K562 (cell line): ENCODE measurements around the gene NMS. TPM values are rescaled to one million over a fixed set of nuclear protein-coding genes. Genes with fewer than 3 reads are reported as not detected.

Experiments used
- ATAC-seq: fragments of 200-7000 bp; cut with Tn5 transposase; 3 replicates; pipeline ENCODE4 v1.9.1; 2020; ENCODE audit warnings: moderate library complexity
- Bru-seq: library from RNA; stranded (reverse); fragments of 400-500 nt; gene quantifications from one replicate; lab custom pipeline; 2021; lab: Mats Ljungman, UMichigan
- BruChase-seq, 2 experiments: library from RNA; stranded (reverse); fragments of 400-500 nt; gene quantifications; one replicate each; lab custom pipeline; 2021; lab: Mats Ljungman, UMichigan
- BruUV-seq: library from RNA; stranded (reverse); fragments of 400-500 nt; replicated peaks from 2 replicates; lab custom pipeline; 2021; lab: Mats Ljungman, UMichigan
- CTCF ChIA-PET: fragments of 300-600 bp; formaldehyde crosslinking; extraction: SDS; loops from one replicate; lab custom pipeline; 2021; ENCODE audit warnings: low intra/inter-chr PET ratio; lab: Yijun Ruan, JAX
- POLR2A ChIA-PET: fragments of 300-600, 350-650 bp; sonication (Branson Sonifier 250); formaldehyde crosslinking; extraction: SDS; loops from one replicate; lab custom pipeline; 2021; ENCODE audit warnings: antibody characterized with exemption, inconsistent platforms; lab: Yijun Ruan, JAX
- DNase-seq, 4 experiments: peaks; one replicate each; pipeline versions ENCODE4 v3.0.0 to v3.0.0-alpha.2; 2011 to 2018; ENCODE audit warnings: low spot score in 3 of 4, mixed read lengths in 3 of 4; ENCODE audit errors: extremely low read depth in 1 of 4
- FAIRE-seq: peaks from 2 replicates; lab custom pipeline; 2011; peaks lifted over from hg19 to GRCh38; lab: Jason Lieb, UNC
- H2AFZ ChIP-seq: 2 replicates; pipeline ENCODE4 v1.6.0; 2011; ENCODE audit warnings: low read depth, low read length, control low read depth, inconsistent platforms
- H3K27ac ChIP-seq: fragments of 200-600 bp; 3 replicates; pipeline ENCODE4 v1.8.0; 2011; ENCODE audit warnings: low read depth, mild to moderate bottlenecking, control low read depth, inconsistent platforms, low read length, moderate library complexity, mixed read lengths; ENCODE audit errors: extremely low read depth
- H3K27me3 ChIP-seq, 2 experiments: fragments of 300-600 bp in 1 of 2; 2 replicates in 1 of 2; 3 replicates in 1 of 2; pipeline versions ENCODE4 v1.6.0 to v1.8.0; 2011; ENCODE audit warnings: inconsistent platforms in 2 of 2, low read length in 2 of 2, mild to moderate bottlenecking in 1 of 2, mixed read lengths in 1 of 2, moderate library complexity in 1 of 2; ENCODE audit not compliant: control insufficient read depth in 2 of 2, insufficient read depth in 2 of 2
- H3K36me3 ChIP-seq: fragments of 300-600 bp; 3 replicates; pipeline ENCODE4 v1.8.0; 2011; ENCODE audit warnings: mild to moderate bottlenecking, low read length, inconsistent platforms; ENCODE audit not compliant: control insufficient read depth, insufficient read depth
- H3K4me1 ChIP-seq, 2 experiments: fragments of 200-600 bp in 1 of 2; replicated peaks in 1 of 2; 2 replicates in 1 of 2; 3 replicates in 1 of 2; pipeline versions ENCODE4 v1.5.1 to v1.8.0; 2011; ENCODE audit warnings: inconsistent platforms in 2 of 2, low read length in 2 of 2, mild to moderate bottlenecking in 1 of 2, mixed read lengths in 1 of 2, moderate library complexity in 1 of 2; ENCODE audit not compliant: control insufficient read depth in 2 of 2, insufficient read depth in 2 of 2
- H3K4me2 ChIP-seq: 2 replicates; pipeline ENCODE4 v1.6.1; 2011; ENCODE audit warnings: low read length, control low read depth, inconsistent platforms, mixed read lengths; ENCODE audit not compliant: insufficient read depth
- H3K4me3 ChIP-seq: fragments of 200-600 bp; sonication (generic), shearing (Covaris generic); 2 replicates; pipeline ENCODE4 v1.5.1; 2016; ENCODE audit warnings: control low read depth, inconsistent platforms
- H3K79me2 ChIP-seq: fragments of 200-600 bp; 3 replicates; pipeline ENCODE4 v1.8.0; 2011; ENCODE audit warnings: low read length, inconsistent platforms; ENCODE audit not compliant: control insufficient read depth, insufficient read depth
- H3K9ac ChIP-seq, 2 experiments: 2 replicates each; pipeline versions ENCODE4 v1.6.0 to v1.6.1; 2011; ENCODE audit warnings: low read depth in 2 of 2, low read length in 2 of 2, control low read depth in 1 of 2, inconsistent platforms in 1 of 2, mild to moderate bottlenecking in 1 of 2, mixed read lengths in 1 of 2; ENCODE audit not compliant: insufficient read depth in 1 of 2
- H3K9me1 ChIP-seq: one replicate; pipeline ENCODE4 v1.6.0; 2011; ENCODE audit warnings: inconsistent platforms, mild to moderate bottlenecking, low read length, moderate library complexity; ENCODE audit not compliant: control insufficient read depth, insufficient read depth
- H3K9me3 ChIP-seq: replicated peaks from 2 replicates; pipeline ENCODE4 v1.5.1; 2011; ENCODE audit warnings: low read depth, low read length, inconsistent platforms; ENCODE audit not compliant: control insufficient read depth, insufficient read depth
- H4K20me1 ChIP-seq: replicated peaks from 2 replicates; pipeline ENCODE4 v1.6.1; 2011; ENCODE audit warnings: low read length, inconsistent platforms, mixed read lengths; ENCODE audit not compliant: control insufficient read depth, insufficient read depth
- FOXK2 ChIP-seq, 2 experiments: fragments of 450-650 bp; IDR thresholded peaks in 1 of 2; conservative IDR thresholded peaks in 1 of 2; 2 replicates each; pipeline ENCODE4 v1.6.1; 2016; ENCODE audit warnings: low read depth in 2 of 2, mild to moderate bottlenecking in 1 of 2
- ILF3 ChIP-seq: fragments of 450-650 bp; IDR thresholded peaks from 2 replicates; pipeline ENCODE4 v1.6.1; 2018; ENCODE audit warnings: antibody characterized with exemption, mild to moderate bottlenecking, moderate library complexity, borderline replicate concordance
- NR2C1 ChIP-seq, 2 experiments: fragments of 450-650 bp; IDR thresholded peaks; 2 replicates each; pipeline ENCODE4 v1.6.1; 2017; ENCODE audit warnings: mild to moderate bottlenecking in 2 of 2, antibody characterized with exemption in 1 of 2, inconsistent platforms in 1 of 2, missing compliant biosample characterization in 1 of 2, missing genetic modification characterization in 1 of 2
- THRAP3 ChIP-seq: fragments of 450-650 bp; IDR thresholded peaks from 2 replicates; pipeline ENCODE4 v1.6.1; 2016; ENCODE audit warnings: mild to moderate bottlenecking, inconsistent platforms, borderline replicate concordance
- ZC3H4 ChIP-seq: sonication (generic); formaldehyde crosslinking; IDR thresholded peaks from 2 replicates; pipeline ENCODE4 v1.9.0; 2021; ENCODE audit warnings: missing genetic modification reagents, borderline replicate concordance
- WGBS: fragments of 100-300 bp; shearing (Covaris generic); methylation state at CpG from one replicate; pipeline ENCODE4 v1.1.6; 2016; ENCODE audit warnings: low coverage, mixed read lengths; ENCODE audit not compliant: insufficient coverage; ENCODE audit errors: missing lambda C conversion rate; 5-methylcytosine and 5-hydroxymethylcytosine counted together
- in situ Hi-C: fragments of 300-500 bp; cut with MboI; formaldehyde crosslinking; loops from 4 replicates; pipeline ENCODE4 v1.15.0; 2018; ENCODE audit warnings: inconsistent platforms, mixed read lengths
- intact Hi-C: fragments of 100-400 bp; cut with micrococcal nuclease; formaldehyde crosslinking; loops from 2 replicates; pipeline ENCODE4 v1.14.2; 2022
- long read RNA-seq, 3 experiments: library from polyadenylated mRNA in 2 of 3; library from RNA in 1 of 3; unstranded in 2 of 3; stranded (forward) in 1 of 3; transcript quantifications; one replicate each; pipeline ENCODE4 v2.0.0, GENCODE V29; 2019 to 2022
- polyA minus RNA-seq, 3 experiments: library from RNA; depleted of rRNA, polyadenylated mRNA; stranded (reverse); fragments of >200 nt; gene quantifications; 2 replicates each; pipeline ENCODE4 v1.2.3, GENCODE V29; 2011
- polyA plus RNA-seq, 8 experiments: library from polyadenylated mRNA; depleted of rRNA in 4 of 8; stranded (reverse) in 5 of 8; unstranded in 3 of 8; fragments of >200 nt; fragmentation: Nextera tagmentation in 2 of 8; fragmentation: Illumina TruSeq in 1 of 8; extraction: Ambion mirVana in 2 of 8; extraction: Trizol in 1 of 8; gene quantifications; 2 replicates each; pipeline versions ENCODE4 v1.2.1 to v1.2.3, GENCODE V29; 2011 to 2014; ENCODE audit warnings: inconsistent platforms in 1 of 8, missing spikeins in 1 of 8
- total RNA-seq, 7 experiments: library from RNA; depleted of rRNA in 6 of 7; stranded (reverse); fragments of >200 nt in 6 of 7; fragmentation: Illumina TruSeq in 2 of 7; extraction: Trizol in 2 of 7; gene quantifications; 2 replicates each; pipeline versions ENCODE4 v1.2.1 to v1.2.3, GENCODE V29; 2011 to 2021; ENCODE audit warnings: low replicate concordance in 1 of 7

Gene NMS, protein sequence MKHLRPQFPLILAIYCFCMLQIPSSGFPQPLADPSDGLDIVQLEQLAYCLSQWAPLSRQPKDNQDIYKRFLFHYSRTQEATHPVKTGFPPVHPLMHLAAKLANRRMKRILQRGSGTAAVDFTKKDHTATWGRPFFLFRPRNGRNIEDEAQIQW
- not detected in 2 replicates for total RNA-seq (2011; cell fraction: chromatin; rRNA removed; ENCODE audit: low replicate concordance)
- total RNA-seq (2011; cell fraction: nucleolus; rRNA removed), result not detected in 2 replicates
- not detected in 2 replicates for total RNA-seq (2011; cell fraction: nucleoplasm; rRNA removed)
- total RNA-seq (2014; rRNA removed), result not detected in 2 replicates
- total RNA-seq (2014; rRNA removed; fragmentation: Illumina TruSeq; extraction: Trizol), result not detected in 2 replicates
- not detected in 2 replicates for total RNA-seq (2015; rRNA removed; fragmentation: Illumina TruSeq; extraction: Trizol)
- total RNA-seq (2021), result not detected in 2 replicates
- not detected in 2 replicates for polyA plus RNA-seq (2011; rRNA removed)
- polyA plus RNA-seq (2011; cell fraction: cytosol; rRNA removed), result not detected in 2 replicates
- not detected in 2 replicates for polyA plus RNA-seq (2011; cell fraction: nucleus; rRNA removed)
- not detected in 2 replicates for polyA plus RNA-seq (2012)
- polyA plus RNA-seq (2014; fragmentation: Illumina TruSeq; extraction: Trizol), result not detected in 2 replicates
- polyA plus RNA-seq (2014; fragmentation: Nextera tagmentation; extraction: Ambion mirVana), result not detected
- not detected in 2 replicates for polyA plus RNA-seq (2014; rRNA removed)
- polyA minus RNA-seq (2011; rRNA and poly(A)+ RNA removed), result not detected in 2 replicates
- polyA minus RNA-seq (2011; cell fraction: cytosol; rRNA and poly(A)+ RNA removed), result not detected in 2 replicates
- not detected in 2 replicates for polyA minus RNA-seq (2011; cell fraction: nucleus; rRNA and poly(A)+ RNA removed)
- not detected for Bru-seq, nascent RNA
- BruChase-seq, experiment 1, labeled RNA remaining after a 2-hour chase, result not detected
- not detected for BruChase-seq, experiment 2, labeled RNA remaining after a 6-hour chase
- long read RNA-seq, experiment 1, result 0 reads
- long read RNA-seq, experiment 2, result 0 reads
- long read RNA-seq, experiment 3, result 0 reads

DNA sequence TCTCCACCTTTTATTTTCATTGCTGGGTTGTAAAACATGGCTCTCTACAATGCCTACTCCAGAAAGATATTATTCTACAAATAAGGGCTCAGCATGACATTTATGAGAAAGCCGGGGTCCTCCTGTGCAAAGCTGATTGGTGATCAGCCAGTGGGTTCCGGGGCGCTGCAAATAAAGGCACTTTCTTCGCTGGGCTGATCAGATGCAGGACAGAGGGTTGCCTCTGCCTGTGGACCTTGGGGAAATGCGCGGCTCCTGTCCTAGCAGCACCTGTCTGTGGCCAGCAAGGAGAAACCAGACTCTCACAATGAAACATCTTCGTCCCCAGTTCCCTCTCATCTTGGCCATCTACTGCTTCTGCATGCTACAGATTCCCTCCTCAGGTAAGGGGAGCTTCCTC is at the start of gene NMS:
NMS (plus strand) TSS at position 301 of the 400 bp plus-strand sequence; CDS start at position 308, 7 bp downstream.
- H3K27me3 ChIP-seq, result peaks cover 6 to 22% of the 10 kb centered on the region in 2 experiments; a peak in 4 of 5 replicates
- intact Hi-C loops, result no loop called here
- WGBS, result 0% methylated on average over 7 of the region's 7 CpGs
- POLR2A ChIA-PET, result no interaction called here
- H3K9ac ChIP-seq, result no peak within 1 kb of the TSS
- ATAC-seq (no peak), DNase-seq (no peak), FAIRE-seq (no peak)
- no peaks in the 10 kb centered on the region for H3K4me1 ChIP-seq
- H3K36me3 ChIP-seq, result no peaks in the 10 kb centered on the region
- in situ Hi-C loops, result no loop called here
- no peaks in the 10 kb centered on the region for H3K79me2 ChIP-seq
- no peak within 1 kb of the TSS for H3K27ac ChIP-seq
- 0 out of 2 replicates have a peak, but pooled peaks cover 2% of the 10 kb centered on the region for H4K20me1 ChIP-seq
- TF ChIP-seq ZC3H4 (CRISPR knock-in tag) (no peak), NR2C1 (IDR thresholded peaks at IDR 0.05) (no peak), NR2C1 (tag; IDR thresholded peaks at IDR 0.05) (no peak), THRAP3 (no peak), ILF3 (no peak), FOXK2 (conservative IDR thresholded peaks at IDR 0.05 in 1 of 2, IDR thresholded peaks at IDR 0.05 in 1 of 2; ENCODE audit: low read depth in 2 of 2) (no peak)
- no peaks in the 10 kb centered on the region for H3K9me1 ChIP-seq
- no peak within 1 kb of the TSS for H3K4me3 ChIP-seq
- no TSS peak for BruUV-seq
- H2AFZ ChIP-seq, result no peak within 1 kb of the TSS
- no peaks in the 10 kb centered on the region for H3K9me3 ChIP-seq
- CTCF ChIA-PET, result no interaction called here
- H3K4me2 ChIP-seq, result no peak within 1 kb of the TSS
